8988T (cell line): ENCODE results near the gene COL4A2.

Experiments
- DNase-seq: peaks from one replicate; pipeline ENCODE4 v3.0.0; 2011

The COL4A2 gene

DNA sequence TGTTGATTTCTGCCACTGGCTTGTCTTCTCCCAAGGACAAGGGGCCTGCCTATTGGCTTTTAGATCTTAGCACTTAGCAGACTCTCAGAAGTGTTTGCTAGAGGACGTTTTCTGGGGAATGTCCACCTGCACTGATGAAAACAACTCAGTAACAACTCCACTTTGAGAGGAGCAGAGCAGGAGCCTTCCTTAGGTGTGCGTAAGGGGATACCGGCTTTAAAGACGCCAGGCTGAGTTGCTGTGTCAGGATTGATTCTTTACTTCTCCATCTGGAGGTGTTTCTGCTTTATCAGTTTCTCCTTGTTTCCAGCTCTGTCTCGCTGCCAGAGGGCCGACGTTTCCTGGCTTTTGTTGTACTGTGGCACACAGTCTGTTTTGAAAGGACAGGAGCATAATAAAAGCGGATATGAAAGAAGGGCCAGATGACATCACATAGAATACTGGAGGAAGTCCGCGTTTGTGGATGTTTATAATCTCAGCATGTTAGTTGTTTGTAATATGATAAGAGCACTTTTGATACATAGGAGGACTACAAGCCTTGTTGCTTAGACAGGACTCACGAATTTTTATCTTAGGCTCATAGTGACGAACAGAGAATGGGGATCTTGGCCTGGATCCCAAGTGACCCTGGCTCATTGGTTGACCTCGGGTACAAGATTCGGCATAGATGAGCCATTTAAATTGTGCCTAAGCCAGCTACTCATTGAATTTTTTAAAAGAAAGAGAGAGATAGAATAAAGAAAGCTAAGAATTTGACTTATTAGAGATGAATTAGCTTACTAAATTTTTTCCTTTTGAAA, 34.6 kb downstream of the COL4A2 start:
- no peak for DNase-seq

- no peak for DNase-seq
Measured at GRCh38 chr13:110342474-110342873, 35.4 kb downstream of the COL4A2 start.

DNA sequence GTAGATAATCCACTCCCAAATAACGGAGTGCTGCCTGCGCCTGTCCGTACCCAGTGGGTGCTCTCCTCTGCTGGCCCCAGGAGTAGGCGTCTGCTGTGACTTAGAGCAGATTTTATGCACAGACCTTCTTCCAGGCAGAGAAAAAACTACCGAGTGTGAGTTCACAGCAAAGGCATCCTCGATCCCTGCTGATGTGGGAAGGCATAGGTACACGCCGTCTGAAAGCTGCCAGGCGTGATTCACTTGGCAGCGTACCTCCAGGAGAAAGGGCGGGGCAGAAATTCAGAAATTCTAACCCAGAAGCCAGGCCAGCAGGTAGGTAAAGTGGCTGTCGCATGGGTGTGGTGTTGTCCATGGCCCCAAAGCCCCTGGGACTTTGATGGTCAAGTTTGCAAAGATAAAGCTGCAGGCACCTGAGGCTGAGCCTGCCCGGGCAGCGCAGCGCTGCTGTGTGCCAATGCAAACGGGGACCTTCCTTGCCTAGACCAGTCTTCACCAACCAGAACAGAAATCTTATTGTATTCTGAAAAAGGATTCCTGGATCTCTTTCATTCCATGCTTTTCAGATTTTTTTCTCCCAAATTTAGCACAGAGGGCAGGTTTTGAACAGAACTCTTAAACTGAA, 36.3 kb downstream of the COL4A2 start:
- DNase-seq = no peak

DNA sequence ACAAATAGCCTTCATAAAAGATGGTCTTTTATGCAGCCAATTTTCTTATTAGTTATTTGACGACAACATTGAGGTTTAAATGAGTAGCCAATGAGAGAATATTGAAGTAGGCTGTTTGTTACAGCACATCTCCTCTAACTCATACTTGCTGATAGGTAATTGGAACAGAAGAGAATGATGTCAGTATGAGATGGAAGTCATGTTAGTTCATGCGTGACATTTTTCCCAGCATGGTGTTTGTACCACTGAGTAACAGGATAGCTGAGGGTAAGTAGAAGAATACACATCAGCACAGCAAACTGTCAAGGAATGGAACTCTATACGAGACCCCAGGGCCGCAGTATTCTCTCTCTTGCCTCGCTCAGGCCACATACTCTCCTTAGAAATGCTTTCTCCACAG, 37.2 kb downstream of the COL4A2 start:
- no peak for DNase-seq

GRCh38 chr13:110345266-110345665, 38.2 kb downstream of the COL4A2 start:
- DNase-seq = no peak

- no peak for DNase-seq
Measured at GRCh38 chr13:110345701-110346100, 38.6 kb downstream of the COL4A2 start.

DNA sequence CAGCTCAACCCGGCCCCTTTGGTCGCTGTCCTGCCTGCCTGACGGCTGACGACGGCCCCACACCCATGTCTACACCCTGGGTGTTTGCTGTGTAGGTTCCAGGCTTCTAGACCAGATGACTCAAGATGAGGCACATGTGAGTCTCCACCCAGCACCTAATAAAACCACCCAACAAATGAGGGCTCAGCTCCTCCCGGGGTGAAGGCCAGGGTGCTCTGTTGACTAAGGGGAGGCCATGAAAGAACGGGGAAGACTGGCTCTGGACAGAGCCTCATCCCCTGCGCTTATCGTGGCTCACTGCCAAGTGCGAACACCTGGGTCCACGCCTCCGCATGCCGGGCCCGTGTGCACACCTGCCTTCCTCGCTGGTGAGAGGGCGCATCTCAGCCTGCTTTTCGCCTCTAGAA, 39.6 kb downstream of the COL4A2 start:
- no peak for DNase-seq

GRCh38 chr13:110347088-110347487, 40.0 kb downstream of the COL4A2 start:
- DNase-seq = no peak

DNA sequence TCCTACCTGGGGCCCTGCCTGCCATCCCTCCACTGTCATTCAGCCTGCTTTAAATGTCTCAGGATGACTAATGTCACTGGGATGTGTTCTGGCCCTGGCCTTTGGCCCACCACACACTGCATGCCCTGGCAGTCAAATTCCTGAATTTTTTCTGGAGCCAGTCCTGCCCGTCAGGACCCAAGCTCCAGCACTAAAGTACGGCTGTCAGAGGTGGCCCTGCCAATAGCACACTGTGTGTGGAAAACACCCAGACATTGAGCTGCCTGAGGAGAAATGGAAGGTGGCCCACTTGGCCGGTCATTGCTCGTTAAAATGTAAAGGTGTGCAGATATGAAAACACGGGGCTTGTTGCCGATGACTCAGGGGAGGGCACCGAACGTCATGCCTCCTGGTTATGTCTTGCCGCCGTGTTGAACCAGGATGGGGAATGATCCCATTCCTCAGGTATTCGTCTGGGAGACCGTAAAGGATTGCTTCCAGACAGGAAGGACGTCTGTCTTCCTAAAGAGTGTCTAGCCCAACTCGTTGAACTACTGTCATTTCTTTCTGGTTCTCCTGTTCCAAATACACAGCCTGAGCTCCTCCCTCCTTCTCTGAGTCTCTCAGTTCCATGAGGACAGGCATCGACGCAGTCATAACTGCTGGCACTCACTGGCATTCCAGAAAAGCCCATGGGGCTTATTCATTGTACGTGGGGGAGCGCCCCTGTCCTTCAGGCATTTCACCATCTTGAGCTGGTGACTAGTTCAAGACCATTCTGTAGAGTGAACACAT, 40.6 kb downstream of the COL4A2 start:
- peak; percentile 37 for DNase-seq

- DNase-seq = no peak
Measured at GRCh38 chr13:110348309-110349105, 41.4 kb downstream of the COL4A2 start.

DNA sequence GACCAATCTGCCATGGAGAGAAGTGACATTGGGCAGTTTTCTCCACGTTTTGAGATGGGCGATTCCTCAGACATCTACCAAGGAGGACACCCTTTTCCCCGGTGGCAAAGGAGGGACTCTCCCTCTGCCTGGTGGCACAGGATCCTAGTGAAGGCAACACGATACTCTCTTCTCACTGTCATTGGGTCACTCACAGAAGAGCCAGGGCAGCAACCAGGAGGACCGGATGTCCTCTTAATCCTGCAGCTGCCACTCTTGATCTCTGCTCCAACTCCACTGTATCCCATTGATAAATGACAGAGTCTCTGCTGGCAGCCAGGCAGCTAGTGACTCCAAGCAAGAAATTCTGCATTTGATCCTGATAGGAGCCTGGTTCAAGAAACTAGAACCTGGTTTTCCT, 42.2 kb downstream of the COL4A2 start:
- no peak for DNase-seq

DNA sequence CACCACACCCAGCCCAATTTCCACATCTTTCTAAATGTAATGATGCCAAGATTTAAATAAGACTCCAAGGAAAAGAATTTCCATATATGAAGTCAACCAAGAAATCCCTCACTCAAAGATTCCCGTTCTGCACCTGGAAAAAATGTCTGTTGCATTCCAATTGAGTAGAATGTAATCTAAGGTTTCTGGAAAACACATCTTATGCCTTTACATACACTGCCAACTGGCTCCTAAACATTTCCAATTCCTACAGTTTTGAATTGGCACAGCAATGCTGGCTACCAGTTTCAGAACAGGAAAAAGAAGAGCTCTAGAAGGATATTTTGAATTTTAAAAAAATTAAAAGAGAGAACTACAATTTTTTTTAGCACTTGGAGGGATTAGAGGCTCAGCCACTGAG, 43.0 kb downstream of the COL4A2 start:
- no peak for DNase-seq

DNA sequence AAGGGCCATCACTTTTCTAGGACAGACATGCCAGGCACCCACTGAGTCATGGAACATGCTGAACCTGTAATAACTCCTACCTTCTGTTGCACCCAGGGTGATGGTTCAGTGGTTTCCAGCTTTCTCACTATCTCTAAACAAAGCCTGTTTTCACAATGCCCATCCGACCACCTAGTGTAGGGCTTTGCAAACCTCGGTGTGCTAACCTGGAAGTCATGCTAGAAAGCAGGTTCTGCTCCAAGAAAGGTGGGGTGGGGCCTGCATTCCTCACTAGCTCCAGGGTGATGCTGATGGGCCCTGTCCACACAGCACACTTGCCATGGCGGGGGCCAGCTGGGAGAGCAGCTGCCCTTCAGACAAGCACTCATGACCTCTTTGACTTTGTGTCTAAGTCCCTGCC, 43.4 kb downstream of the COL4A2 start:
- DNase-seq = no peak

GRCh38 chr13:110351636-110352420, 44.7 kb downstream of the COL4A2 start:
- no peak for DNase-seq

DNA sequence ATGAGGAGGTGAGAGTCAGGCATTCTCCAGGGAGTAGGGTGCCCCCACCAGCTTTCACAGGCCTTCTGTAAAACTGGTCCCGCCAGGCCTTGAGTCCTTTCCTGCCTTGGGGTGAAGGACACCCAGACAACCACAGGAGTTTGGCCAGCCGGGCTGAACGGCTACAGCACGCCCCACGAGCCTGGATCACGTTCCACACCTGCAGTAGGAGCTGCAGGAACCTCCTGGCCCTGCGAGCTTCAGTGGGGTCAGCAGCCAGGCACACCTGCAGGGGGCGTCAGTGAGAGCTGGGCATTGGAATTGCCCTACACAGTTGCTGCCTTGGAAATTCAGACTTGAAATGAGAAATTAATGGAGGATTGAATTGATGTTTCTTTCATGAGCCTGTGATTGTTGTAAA, 45.7 kb downstream of the COL4A2 start:
- no peak for DNase-seq

- DNase-seq = no peak
Measured at GRCh38 chr13:110353339-110353977, 46.4 kb downstream of the COL4A2 start.

DNA sequence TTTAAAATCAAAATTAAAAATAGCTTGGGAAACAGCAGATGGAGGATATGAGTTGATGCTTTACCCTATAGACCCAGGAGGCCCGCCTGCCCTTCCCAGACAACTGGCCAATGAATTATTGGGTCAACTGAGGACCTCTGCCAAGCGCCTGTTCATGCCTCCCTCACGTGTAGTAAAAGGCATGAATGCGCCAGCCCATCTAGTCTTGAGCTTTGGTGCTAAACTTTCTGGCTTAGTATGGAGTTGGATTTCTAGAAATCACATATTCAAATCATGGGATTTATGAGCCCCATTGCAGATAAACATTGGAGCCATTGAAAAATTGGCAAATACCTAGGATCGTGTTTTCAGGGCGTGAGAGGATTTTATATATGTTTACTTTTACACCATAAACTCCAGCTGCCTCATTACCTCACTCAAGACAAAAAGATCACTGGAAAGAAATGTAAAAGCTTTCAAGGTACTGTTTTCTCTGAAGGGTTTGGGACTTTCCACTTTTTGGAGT, 47.1 kb downstream of the COL4A2 start:
- no peak for DNase-seq

- no peak for DNase-seq
Measured at GRCh38 chr13:110354715-110355473, 47.8 kb downstream of the COL4A2 start.

DNA sequence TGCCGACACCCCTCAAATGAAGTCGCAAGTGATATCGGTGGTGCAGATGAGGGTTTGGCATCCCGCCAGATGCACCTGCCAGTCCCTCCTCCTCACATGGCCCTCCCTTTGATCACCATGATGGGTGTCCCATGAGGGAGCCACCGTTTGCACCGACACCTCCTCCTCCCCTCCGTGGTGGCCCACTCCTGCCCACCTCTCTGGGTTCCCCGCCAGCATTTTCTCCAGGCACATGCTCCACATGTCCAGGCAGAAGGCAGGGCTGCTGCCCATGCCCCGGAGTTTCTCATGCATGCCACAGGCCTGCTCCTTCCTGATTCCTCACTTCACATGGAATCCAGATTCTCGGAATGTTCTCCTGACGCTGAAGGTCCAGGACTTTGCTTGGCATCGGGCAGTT, 49.3 kb downstream of the COL4A2 start:
- DNase-seq = no peak

GRCh38 chr13:110358381-110358780, 51.3 kb downstream of the COL4A2 start:
- DNase-seq = no peak

DNA sequence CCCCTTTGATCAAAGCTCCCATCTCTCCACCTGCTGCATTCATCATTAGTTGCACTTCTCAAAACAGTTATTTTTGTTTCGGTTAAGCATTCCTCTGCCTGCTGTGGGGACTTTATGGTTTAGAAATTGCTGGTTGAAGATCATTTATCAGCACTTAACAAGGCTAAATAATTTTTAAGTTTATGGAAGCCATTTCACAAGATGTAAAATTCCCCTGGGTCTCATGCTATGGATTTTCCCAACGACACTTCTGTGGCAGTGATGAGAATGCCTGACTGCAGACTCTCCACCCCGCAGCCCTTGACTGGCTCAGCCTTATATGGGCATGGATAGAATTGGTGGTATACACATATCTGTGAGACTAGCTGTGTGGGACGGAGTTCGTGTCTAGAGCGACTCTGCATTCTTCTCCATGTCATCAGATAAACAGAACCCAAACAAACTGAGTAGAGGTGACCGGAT, 52.8 kb downstream of the COL4A2 start:
- no peak for DNase-seq
